ENCODE measurements around the gene PRDM16.
"Not testable (repeated sequence)": the region's sequence is repeated elsewhere in the genome, so short reads cannot be mapped to it uniquely, and the experiment has no call there.

DNA sequence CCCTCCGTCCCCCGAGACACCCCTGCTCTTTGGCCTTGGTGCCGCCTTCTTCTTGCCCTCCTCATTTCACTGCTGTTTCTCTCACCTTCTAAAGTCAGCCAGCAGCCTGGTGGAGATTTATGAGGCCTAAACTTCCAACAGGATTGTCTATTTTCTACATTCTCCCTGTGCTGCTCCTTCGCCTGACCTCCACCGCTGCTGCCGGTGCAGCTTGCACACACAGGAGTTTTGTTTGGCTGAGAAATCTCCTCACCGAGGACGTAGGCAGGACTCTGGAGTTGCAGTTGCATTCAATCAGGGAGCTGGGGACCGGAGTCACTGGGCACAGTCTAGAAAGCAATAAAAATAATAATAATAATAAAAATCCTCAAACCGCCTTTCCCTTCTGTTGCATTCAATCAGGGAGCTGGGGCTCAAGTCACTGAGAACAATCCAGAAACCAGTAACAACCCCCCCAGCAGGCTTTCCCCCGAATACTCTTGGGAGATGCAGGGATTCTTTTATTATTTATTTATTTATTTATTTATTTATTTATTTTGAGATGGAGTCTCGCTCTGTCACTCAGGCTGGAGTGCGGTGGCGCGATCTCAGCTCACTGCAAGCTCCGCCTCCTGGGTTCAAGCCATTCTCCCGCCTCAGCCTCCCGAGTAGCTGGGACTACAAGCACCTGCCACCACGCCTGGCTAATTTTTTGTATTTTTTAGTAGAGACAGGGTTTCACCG, 19.1 kb downstream of the PRDM16 start:
- TF ChIP-seq POLR2A (IDR thresholded peaks at IDR 0.05; ENCODE audit: low read length); GATA1 (IDR thresholded peaks at IDR 0.05; ENCODE audit: low read depth, low read length): not testable (repeated sequence)

Measured in erythroblast (primary cell).